NCI-H2107 treated with DMSO at 0.1 percent for 48 hours (cell line): Measurements from ENCODE around the gene MYDGF.
"Not testable (repeated sequence)": the region's sequence is repeated elsewhere in the genome, so short reads cannot be mapped to it uniquely, and the experiment has no call there.

ENCODE experiments used
- DNase-seq: peaks from one replicate; lab custom pipeline; 2025; ENCODE audit not compliant: unreplicated experiment; lab: John Stamatoyannopoulos, UW

MYDGF gene

DNA sequence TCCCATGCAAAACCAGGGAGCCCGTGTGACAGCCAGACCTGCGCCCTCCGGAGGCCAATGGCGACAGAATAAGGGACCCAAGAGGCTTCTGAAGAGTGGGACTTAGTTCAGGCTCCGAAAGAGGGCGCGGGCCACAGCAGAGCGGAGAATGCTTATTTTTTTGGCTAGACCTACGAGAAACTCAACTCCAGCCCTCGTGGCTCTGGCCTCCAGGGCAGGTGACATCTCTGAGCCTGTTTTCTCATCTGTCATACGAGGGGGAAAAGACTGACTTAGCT, 30.5 kb upstream of the MYDGF start:
- no peak for DNase-seq

DNA sequence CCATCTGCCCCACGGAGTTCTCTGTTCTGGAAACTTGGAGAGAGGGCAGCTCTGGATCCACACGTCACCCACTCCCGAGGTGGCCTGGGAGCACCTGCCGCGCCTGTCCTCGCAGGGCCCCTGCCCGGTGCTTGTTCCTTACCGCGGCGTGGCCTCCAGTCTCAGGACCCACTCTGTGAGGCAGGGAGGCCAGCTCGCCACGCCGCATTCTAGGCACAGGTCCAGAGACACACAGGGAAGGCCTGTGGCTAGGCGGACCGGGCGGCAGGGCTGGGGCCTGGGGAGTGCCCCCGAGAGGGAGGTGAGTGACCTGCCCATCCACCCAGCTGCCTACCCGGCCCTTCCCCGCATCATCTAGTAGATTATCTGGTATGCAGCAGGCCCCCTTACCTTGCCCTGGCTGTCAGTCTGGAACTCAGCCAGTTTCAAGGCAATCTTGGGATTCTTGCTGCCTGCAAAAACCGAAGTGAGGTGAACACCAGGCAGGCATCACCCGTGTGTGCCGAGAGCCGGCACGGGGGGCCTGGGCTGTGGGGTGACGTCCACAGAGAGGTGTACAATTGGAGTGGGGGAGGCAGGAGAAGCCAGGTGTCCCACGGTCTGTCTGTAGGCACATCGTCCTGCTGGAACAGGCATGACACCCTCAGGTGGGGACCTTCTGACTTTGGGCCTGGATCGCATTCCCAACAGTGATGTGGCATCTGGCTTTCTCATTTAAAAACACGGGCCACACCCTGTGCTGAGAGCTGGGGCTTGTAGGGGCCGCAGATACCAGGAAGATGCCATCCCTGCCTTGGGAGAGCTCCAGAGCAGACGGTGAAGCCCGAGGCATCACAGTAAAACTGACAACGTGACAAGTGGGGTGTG, 29.9 kb upstream of the MYDGF start:
- DNase-seq, result no peak

DNA sequence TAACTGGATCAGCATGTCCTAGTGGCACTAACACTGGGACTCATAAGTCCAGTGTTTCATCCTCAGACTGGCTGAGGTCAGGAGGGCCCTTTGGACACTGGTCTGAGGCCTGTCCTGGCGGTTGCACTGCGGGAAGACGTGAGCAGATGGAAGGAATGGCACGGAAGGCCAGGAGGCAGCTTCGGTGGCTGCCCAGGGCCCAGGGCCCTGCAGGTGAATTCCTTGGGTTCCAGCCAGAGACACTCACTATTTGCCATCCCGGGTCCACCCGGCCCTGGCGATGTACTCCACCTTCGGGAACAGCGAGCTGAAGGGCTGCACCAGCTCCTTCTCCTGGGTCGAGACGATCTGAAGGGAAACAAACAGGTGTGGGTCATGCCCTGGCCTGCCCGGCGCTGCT, 27.2 kb upstream of the MYDGF start:
- DNase-seq, result no peak

GRCh38 chr19:4695224-4695731, 25.1 kb upstream of the MYDGF start:
- no peak for DNase-seq

DNA sequence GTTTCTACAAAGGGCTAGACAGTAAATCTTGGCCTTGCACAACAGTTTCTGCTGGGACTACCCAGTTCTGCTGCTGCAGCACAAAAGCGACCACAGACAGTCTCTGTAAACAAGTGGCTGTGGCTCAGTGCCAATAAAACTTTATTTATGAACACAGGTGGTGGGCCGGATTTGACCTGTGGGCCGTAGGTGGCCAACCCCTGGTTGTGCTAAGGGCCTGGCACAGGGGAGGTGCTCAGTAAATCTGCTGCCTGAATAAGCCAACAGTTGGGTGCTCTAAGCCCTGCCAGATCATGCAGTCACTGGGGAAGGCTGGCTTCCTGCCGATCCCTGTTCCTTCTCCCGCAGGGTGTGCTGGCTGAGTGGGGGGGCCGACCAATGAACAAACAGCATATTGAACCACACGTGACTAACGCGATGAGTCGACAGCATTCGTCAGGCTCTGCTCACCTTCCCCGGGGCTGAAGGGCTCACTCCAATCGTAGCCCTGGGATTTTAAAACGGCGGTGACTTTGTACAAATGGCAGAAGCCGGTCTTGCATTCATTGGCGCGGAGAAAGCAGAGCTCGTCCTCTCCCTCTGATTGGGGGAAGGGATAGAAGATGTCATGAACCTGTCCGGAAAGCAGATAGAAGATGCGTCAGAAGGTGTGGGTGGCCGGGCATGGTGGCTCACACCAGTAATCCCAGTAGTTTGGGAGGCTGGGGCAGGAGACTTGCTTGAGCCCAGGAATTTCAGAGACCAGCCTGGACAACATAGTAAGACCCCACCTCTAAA, 24.3 kb upstream of the MYDGF start:
- DNase-seq, result no peak

DNA sequence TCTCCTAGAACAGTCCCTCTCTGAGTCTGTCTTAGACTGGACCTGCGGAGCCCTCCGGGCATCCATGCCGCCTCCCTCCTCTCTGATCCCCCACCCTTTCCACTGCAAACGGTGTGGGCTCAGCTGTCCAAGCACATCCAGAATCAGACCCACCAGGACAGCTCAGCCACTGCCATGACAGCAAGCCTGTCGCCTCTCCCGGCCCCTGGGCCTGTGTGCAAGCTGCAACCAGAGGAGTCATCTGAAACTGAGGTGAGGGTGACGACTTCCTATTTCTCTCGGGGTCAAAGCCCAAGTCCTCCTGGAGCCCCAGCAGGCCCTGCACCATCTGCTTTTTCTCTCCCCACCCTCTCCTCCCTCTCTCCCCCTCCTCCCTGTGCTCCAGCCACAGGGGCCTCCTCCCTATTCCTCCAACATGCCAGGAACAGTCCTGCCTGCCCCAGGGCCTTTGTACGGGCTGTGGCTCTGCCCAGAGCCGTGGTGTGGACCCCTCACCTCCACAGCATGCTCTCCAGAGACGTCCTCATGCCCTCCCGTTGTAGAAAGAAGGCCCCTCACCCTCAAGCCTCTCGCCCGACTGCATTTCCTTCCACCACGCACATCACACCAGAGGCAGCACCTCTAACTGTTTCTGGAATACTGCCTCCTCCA, 23.5 kb upstream of the MYDGF start:
- no peak for DNase-seq

DNA sequence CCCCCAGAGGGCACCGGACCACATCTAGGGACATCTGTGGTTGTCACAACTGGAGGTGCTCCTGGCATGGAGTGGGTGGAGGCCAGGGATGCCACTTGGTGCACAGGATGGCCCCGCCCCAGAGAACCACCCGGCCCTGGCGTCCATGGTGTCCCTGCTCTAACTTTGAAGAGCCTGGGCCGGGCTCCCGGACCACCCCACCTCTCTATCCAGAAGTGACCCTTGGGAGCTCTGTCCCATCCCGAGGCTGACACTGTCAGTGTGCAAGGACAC, 22.9 kb upstream of the MYDGF start:
- no peak for DNase-seq

DNA sequence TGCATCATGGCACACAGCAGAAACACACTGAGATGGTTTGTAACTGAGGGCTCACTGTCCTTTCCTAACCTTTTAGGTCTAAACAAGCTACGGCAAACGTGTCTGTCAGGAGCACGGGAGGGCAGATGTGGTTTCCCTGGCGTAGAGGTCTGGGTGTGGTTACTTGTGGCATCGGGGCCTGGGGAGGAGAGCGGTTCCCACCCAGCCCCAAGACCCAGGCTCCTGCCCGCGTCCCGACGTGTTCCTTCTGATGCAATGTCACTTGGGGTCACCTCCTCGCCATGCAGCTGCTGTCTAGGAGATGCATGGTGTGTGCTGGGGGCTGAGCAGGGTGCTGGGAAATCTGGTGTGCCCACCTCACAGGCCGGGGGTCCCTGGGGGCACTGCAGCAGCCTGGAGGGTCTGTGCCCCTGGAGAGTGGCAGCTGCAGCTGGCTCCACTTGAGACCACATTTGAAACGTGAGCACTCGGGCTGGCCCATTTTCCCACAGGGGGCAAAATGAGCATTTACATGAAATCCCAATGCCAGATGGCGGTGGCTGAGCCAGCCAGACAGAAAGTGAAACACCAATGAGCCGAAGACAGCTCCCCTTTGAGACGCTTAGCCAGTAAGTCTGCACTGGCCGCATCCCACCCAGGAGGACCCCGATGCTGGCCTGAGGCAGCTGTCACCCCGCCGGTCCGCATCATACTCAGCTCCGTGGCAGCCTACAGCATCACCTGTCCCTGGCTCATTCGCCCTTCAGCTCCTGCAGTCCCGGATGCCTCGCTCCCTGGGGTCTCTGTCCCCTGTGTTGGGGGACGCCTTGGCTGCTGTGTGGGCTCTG, 22.3 kb upstream of the MYDGF start:
- peak; percentile 10 for DNase-seq

DNA sequence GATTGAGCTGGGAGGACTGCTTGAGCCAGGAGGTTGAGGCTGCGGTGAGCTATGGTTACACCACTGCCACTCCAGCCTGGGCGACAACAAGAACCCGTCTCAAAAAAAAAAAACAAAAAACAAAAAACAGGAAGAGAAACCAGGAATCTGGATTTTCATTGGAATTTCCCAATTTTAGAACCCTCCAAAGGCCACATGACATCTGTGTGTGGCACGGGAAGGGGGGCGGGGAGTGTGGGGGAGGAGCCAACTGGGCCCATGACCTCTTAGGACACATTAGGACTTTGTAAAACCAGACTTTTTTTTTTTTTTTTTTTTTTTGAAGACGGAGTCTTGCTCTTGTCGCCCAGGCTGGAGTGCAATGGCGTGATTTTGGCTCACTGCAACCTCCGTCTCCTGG, 21.2 kb upstream of the MYDGF start:
- DNase-seq, result no peak

DNA sequence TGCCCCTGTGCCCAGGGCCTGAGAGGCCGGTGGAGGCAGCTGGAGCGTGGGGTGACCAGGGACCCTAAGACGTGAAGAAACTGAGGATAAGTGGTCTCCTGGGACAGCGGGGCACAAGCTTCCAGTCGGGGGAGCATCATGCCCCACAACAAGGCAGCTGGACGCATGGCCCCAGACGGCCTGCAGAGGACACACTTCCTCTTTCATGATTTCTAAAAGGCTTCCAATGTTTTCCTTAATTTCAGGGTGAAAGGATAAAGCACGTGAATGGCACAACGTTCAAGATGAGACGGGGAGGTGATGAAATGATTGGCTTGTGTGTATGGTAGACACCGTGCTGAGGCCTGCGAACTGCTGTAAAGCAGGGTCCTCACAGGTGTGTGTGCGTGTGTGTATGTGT, 20.2 kb upstream of the MYDGF start:
- DNase-seq, result no peak

DNA sequence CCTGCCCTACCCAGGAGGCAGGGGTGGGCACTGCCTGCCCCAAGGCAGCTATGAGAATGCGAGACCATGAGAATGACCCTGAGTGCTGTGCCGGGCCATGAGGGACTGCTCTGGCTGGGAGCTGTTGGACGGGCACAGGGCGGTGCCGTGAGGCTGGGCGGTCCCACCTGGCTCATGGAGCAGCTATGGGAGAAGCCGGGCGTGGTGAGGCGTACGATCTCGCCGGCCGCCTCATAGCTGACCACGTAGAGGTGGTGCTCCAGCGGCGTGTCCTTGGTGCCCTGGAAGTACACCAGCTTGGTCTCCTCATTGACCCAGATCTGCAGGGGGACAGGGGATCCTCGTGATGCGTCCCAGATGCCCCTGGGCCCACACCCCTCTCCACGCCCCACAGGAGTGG, 19.3 kb upstream of the MYDGF start:
- DNase-seq, result no peak

GRCh38 chr19:4688587-4688986, 18.4 kb upstream of the MYDGF start:
- DNase-seq, result no peak

GRCh38 chr19:4687396-4687795, 17.3 kb upstream of the MYDGF start:
- peak; percentile 6 for DNase-seq

GRCh38 chr19:4686700-4687099, 16.6 kb upstream of the MYDGF start:
- no peak for DNase-seq

DNA sequence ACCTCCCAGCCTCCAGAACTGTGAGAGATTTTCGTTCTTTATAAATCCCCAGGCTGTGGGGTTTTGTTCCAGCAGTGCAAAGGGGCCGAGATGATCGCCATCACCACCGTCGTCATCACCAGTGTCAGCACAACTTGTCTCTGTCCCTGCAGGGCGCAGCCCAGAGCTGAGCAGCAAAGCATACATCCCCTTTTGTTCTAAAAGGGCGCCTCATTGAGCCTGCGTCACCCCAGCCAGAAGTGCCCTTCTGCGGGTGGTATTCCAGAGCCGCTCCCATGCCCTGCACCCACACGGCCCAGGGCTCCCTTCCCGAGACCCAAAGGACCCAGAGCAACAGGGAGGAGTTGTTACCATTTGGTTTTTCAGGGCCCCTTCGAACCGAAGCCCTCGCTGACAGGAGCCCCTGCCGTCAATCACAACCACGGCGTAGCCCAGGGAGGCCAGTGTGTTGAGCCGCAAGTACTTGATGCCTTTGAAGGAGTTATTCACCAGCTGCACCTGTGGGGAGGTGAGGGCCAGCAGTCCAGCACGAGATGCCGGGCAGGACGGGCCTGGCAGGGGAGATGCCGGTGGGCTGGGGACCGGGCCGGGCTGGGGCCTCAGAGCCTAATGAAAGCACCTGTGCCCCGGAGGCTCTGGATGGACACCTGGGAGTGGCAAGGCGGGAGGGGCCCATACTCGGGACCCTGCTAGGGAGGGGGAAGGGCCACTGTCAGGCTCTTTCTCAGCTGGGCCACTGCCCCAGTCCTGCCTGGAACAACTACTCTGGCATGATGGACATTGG, 14.4 kb upstream of the MYDGF start:
- DNase-seq, result no peak

DNA sequence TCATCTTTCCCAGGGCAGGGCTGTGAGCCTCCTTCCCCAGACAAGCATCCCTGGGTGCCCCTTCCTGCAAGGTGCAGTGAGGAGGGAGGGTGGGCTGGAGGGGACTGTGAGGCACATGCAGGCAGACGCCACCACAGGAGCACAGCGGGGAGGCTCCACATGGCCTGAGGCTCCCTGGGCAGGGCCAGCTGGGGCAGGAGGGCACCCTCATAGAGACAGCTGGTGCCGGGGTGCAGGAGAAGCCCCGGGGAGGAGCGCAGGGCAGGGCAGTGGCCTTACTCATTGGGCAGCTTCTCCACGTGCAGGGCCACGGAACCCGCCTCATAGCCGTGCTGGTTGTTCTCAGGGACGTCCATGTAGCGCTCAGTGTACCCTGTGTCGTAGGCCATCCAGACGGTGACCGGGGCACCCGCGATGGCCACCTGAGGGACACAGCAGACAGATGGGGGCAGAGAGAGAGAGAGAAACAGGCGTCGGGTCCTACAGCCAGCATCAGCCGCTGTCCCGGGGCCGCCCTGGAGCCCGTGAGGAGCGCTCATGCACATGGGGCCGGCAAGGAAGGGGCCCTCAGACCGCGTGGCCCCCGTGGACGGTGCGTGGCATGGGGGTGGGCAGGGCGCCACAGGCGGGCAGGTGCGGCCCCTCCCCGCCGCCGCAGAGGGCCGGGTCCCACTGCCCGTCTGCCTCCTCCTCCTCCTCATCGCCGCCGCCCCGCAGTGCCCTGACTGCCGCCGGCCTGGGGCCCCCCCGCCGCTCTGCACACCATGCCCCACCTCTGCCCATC, 12.5 kb upstream of the MYDGF start:
- no peak for DNase-seq

DNA sequence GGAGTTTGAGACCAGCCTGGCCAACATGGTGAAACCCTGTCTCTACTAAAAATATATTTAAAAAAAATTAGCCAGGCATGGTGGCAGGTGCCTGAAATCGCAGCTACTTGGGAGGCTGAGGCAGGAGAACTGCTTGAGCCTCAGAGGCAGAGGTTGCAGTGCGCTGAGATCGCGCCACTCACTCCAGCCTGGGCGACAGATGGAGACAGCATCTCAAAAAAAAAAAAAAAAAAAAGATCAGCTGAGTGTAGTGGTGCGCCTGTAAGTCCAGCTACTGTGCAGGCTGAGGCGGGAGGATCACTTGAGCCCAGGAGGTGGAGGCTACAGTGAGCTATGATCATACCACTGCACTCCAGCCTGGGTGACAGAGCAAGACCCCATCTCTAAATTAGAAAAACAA, 9.9 kb upstream of the MYDGF start:
- not testable (repeated sequence) for DNase-seq

DNA sequence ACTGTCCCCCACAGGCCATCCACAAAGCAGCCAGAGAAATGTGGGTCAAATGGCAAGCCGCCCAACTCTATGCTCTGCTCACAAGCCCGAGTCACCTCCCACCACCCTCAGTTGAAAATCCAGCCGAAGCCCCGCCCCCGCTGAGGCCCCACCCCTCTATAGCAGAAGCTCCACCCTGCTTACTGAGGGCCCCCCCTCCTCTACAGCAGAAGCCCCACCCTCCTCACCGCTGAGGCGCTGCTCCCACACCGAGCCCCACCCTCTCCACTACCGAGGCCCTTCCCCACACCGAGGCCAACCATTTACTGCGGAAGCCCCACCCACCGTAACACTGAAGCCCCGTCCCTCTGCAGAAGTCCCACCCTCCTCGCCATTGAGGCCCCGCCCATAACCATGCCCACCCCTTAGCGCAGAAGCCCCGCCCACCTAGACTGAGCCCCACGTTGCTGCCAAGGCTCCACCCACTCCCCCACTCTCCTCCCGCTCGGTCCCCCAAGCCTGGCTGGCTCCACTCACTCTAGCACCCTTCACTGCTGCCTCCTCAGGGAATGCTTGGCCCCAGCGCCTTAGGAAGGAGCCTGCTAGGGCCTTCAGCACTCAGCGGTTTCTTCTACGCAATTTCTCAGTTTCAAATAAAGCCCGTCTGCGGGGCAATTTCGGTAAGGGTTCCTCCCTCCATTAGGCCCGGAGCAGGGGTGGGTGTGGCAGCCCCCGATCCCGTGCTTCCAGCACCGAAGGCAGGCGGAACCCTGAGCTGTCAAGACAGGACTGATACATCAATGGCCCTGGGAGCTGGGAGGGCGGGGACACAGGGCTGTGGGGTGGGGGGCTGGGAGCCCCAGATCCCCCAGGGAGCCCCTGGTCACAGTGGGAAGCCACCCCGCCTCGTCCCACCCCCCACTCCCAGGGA, 9.0 kb upstream of the MYDGF start:
- no peak for DNase-seq
